ENCODE results near the gene NEO1.

Gene NEO1

GRCh38 chr15:73009066-73010056 lies 42.9 kb upstream of the NEO1 start:
- no peaks in the 10 kb centered on the region for H3K36me3 ChIP-seq (replicated peaks)
- no peak overlapping the region for H3K4me3 ChIP-seq (ENCODE audit: low read depth, low read length)
- H3K27me3 ChIP-seq (replicated peaks): no peaks in the 10 kb centered on the region
- no peak overlapping the region for H3K27ac ChIP-seq
- TF ChIP-seq CTCF (IDR thresholded peaks at IDR 0.05; ENCODE audit: low read depth, low read length, missing control alignments): no peak
- no peak for DNase-seq
- in situ Hi-C loops (cut with HindIII; ENCODE audit: low pct_ligation_motif_present, low sequenced_read_pairs): no loop called here

GRCh38 chr15:73010154-73011152 lies 41.8 kb upstream of the NEO1 start:
- no peak overlapping the region for H3K4me3 ChIP-seq (ENCODE audit: low read depth, low read length)
- no peak overlapping the region for H3K27ac ChIP-seq
- no peak for DNase-seq
- TF ChIP-seq CTCF (IDR thresholded peaks at IDR 0.05; ENCODE audit: low read depth, low read length, missing control alignments): no peak
- no peaks in the 10 kb centered on the region for H3K27me3 ChIP-seq (replicated peaks)
- H3K36me3 ChIP-seq (replicated peaks): no peaks in the 10 kb centered on the region
- in situ Hi-C loops (cut with HindIII; ENCODE audit: low pct_ligation_motif_present, low sequenced_read_pairs): no loop called here

GRCh38 chr15:73014904-73015303 lies 37.4 kb upstream of the NEO1 start:
- in situ Hi-C loops (cut with HindIII; ENCODE audit: low pct_ligation_motif_present, low sequenced_read_pairs): no loop called here

GRCh38 chr15:73015493-73015892 lies 36.8 kb upstream of the NEO1 start:
- in situ Hi-C loops (cut with HindIII; ENCODE audit: low pct_ligation_motif_present, low sequenced_read_pairs): no loop called here
- DNase-seq: no peak
- no peaks in the 10 kb centered on the region for H3K36me3 ChIP-seq (replicated peaks)
- H3K27ac ChIP-seq: no peak overlapping the region
- H3K27me3 ChIP-seq (replicated peaks): no peaks in the 10 kb centered on the region
- no peak overlapping the region for H3K4me3 ChIP-seq (ENCODE audit: low read depth, low read length)
- no peak for TF ChIP-seq CTCF (IDR thresholded peaks at IDR 0.05; ENCODE audit: low read depth, low read length, missing control alignments)

More at GRCh38 chr15:73014904-73015303, 37.4 kb upstream of the NEO1 start:
- TF ChIP-seq CTCF (IDR thresholded peaks at IDR 0.05; ENCODE audit: low read depth, low read length, missing control alignments): no peak
- Histone ChIP-seq H3K27ac (no peak overlapping the region), H3K27me3 (replicated peaks) (no peaks in the 10 kb centered on the region), H3K36me3 (replicated peaks) (no peaks in the 10 kb centered on the region), H3K4me3 (ENCODE audit: low read depth, low read length) (no peak overlapping the region)
- no peak for DNase-seq

GRCh38 chr15:73017987-73018386 lies 34.3 kb upstream of the NEO1 start:
- H3K36me3 ChIP-seq (replicated peaks): no peaks in the 10 kb centered on the region
- no peak overlapping the region for H3K27ac ChIP-seq
- H3K4me3 ChIP-seq (ENCODE audit: low read depth, low read length): no peak overlapping the region
- no peak for DNase-seq
- H3K27me3 ChIP-seq (replicated peaks): peaks cover 3% of the 10 kb centered on the region
- no peak for TF ChIP-seq CTCF (IDR thresholded peaks at IDR 0.05; ENCODE audit: low read depth, low read length, missing control alignments)
- in situ Hi-C loops (cut with HindIII; ENCODE audit: low pct_ligation_motif_present, low sequenced_read_pairs): no loop called here
